CD4-positive, alpha-beta T cell (primary cell): ENCODE results near the gene MSX1. TPM values are rescaled to one million over a fixed set of nuclear protein-coding genes. Genes with fewer than 3 reads are reported as not detected.

Source experiments
- ATAC-seq: fragments of 200-7000 bp; cut with Tn5 transposase; one replicate; pipeline ENCODE4 v1.10.0; 2022; ENCODE audit warnings: mild to moderate bottlenecking; ENCODE audit not compliant: poor library complexity
- CTCF ChIA-PET: fragments of 350-600 bp; sonication (Branson Sonifier 250); formaldehyde crosslinking; loops from one replicate; lab custom pipeline; 2021; ENCODE audit warnings: antibody characterized with exemption, inconsistent platforms; lab: Charles Lee
- POLR2A ChIA-PET: fragments of 350-600 bp; sonication (Branson Sonifier 250); formaldehyde crosslinking; loops from one replicate; lab custom pipeline; 2021; ENCODE audit warnings: antibody characterized with exemption, inconsistent platforms; lab: Charles Lee
- DNase-seq, 14 experiments: peaks; one replicate each; pipeline ENCODE4 v3.0.0-alpha.2; 2013 to 2020; ENCODE audit warnings: mixed read lengths in 2 of 14
- H3K27ac ChIP-seq, 2 donors: one replicate each; pipeline versions ENCODE4 v1.5.1 to v1.7.0; 2013; ENCODE audit warnings: low read length in 2 of 2, low read depth in 1 of 2, mild to moderate bottlenecking in 1 of 2
- H3K27me3 ChIP-seq, 2 experiments: 1 replicate in 1 of 2; 2 replicates in 1 of 2; pipeline versions ENCODE4 v1.6.1 to v1.7.0; 2013; ENCODE audit warnings: low read length in 2 of 2, control low read depth in 1 of 2, mild to moderate bottlenecking in 1 of 2, moderate library complexity in 1 of 2; ENCODE audit not compliant: insufficient read depth in 2 of 2, control insufficient read depth in 1 of 2
- H3K36me3 ChIP-seq: one replicate; pipeline ENCODE4 v1.6.1; 2013; ENCODE audit warnings: low read length, control low read depth; ENCODE audit not compliant: insufficient read depth
- H3K4me1 ChIP-seq: one replicate; pipeline ENCODE4 v1.6.1; 2013; ENCODE audit warnings: low read length, control low read depth; ENCODE audit not compliant: insufficient read depth
- H3K4me3 ChIP-seq: one replicate; pipeline ENCODE4 v1.5.1; 2013; ENCODE audit warnings: mild to moderate bottlenecking, low read length, moderate library complexity
- H3K9me3 ChIP-seq, 2 experiments: 1 replicate in 1 of 2; 2 replicates in 1 of 2; pipeline versions ENCODE4 v1.6.1 to v1.7.0; 2013; ENCODE audit warnings: low read length in 2 of 2, mild to moderate bottlenecking in 2 of 2, control low read depth in 1 of 2, moderate library complexity in 1 of 2; ENCODE audit not compliant: control insufficient read depth in 1 of 2, insufficient read depth in 1 of 2
- H3K27ac Mint-ChIP-seq: one replicate; pipeline ENCODE4 v1.8.0; 2020; ENCODE audit warnings: mixed read lengths
- H3K27me3 Mint-ChIP-seq: one replicate; pipeline ENCODE4 v1.8.0; 2021; ENCODE audit warnings: mixed read lengths
- H3K36me3 Mint-ChIP-seq: one replicate; pipeline ENCODE4 v1.8.0; 2021; ENCODE audit warnings: low read depth, mixed read lengths
- H3K4me1 Mint-ChIP-seq: one replicate; pipeline ENCODE4 v1.8.0; 2021; ENCODE audit warnings: low read depth, mixed read lengths
- H3K4me3 Mint-ChIP-seq: one replicate; pipeline ENCODE4 v1.8.0; 2020; ENCODE audit warnings: mild to moderate bottlenecking, mixed read lengths
- H3K9me3 Mint-ChIP-seq: one replicate; pipeline ENCODE4 v1.8.0; 2020; ENCODE audit warnings: mixed read lengths
- CTCF ChIP-seq: fragments of 200-600 bp; IDR thresholded peaks from one replicate; pipeline ENCODE4 v1.8.0; 2022; ENCODE audit warnings: antibody characterized with exemption, mild to moderate bottlenecking
- intact Hi-C, 2 experiments: fragments of 100-400 bp; cut with DNase I in 1 of 2; cut with micrococcal nuclease in 1 of 2; formaldehyde crosslinking; loops; one replicate each; pipeline versions ENCODE4 v1.15.1 to v1.9.0; 2023 to 2025; cut with DNase I, micrococcal nuclease
- total RNA-seq, 174 experiments: library from RNA in 2 of 174; stranded (reverse) in 2 of 174; gene quantifications; one replicate each; pipeline ENCODE4 v1.2.3 and lab custom pipeline; 2021 to 2026

Gene MSX1
- total RNA-seq, 2 experiments from 2014 or later, result not detected

- intact Hi-C loops, result no loop called here
- Mint-ChIP-seq H3K36me3 (no peaks in the 10 kb centered on the region), H3K27ac (no peak overlapping the region), H3K4me1 (peaks cover 37% of the 10 kb centered on the region), H3K4me3 (peak overlapping the region; percentile 84), H3K9me3 (no peaks in the 10 kb centered on the region), H3K27me3 (peaks cover 87% of the 10 kb centered on the region)
- H3K27ac ChIP-seq, result no peak overlapping the region
- ChIA-PET CTCF (no interaction called here), POLR2A (interaction anchor here (1.1 kb wide), 1 partner anchor 9 kb away, joined by 5 read pairs; no protein-coding TSS in a partner anchor)
- H3K27me3 ChIP-seq, result peaks cover 71 to 89% of the 10 kb centered on the region in 2 experiments
- DNase-seq (peak in 2 of 14 experiments; percentile 41 to 55), ATAC-seq (peak; percentile 41)
- peaks cover 0 to 47% of the 10 kb centered on the region in 2 experiments for H3K9me3 ChIP-seq
- no peak for TF ChIP-seq CTCF
- no peaks in the 10 kb centered on the region for H3K36me3 ChIP-seq
- H3K4me3 ChIP-seq, result peak overlapping the region; percentile 45
- peaks cover 44% of the 10 kb centered on the region for H3K4me1 ChIP-seq
Measured at GRCh38 chr4:4852591-4853362, 6.7 kb upstream of the MSX1 start.

- Histone ChIP-seq H3K27me3 (peaks cover 75 to 94% of the 10 kb centered on the region in 2 experiments), H3K9me3 (peaks cover 0 to 53% of the 10 kb centered on the region in 2 experiments), H3K4me1 (peaks cover 44% of the 10 kb centered on the region), H3K27ac (no peak overlapping the region), H3K4me3 (peak overlapping the region; percentile 45), H3K36me3 (no peaks in the 10 kb centered on the region)
- CTCF ChIA-PET, result no interaction called here
- peaks cover 37% of the 10 kb centered on the region for H3K4me1 Mint-ChIP-seq
- TF ChIP-seq CTCF, result no peak
- H3K27ac Mint-ChIP-seq, result no peak overlapping the region
- peak overlapping the region; percentile 84 for H3K4me3 Mint-ChIP-seq
- POLR2A ChIA-PET, result interaction anchor here (1.1 kb wide), 1 partner anchor 8 kb away, joined by 5 read pairs; no protein-coding TSS in a partner anchor
- intact Hi-C loops, result no loop called here
- no peaks in the 10 kb centered on the region for H3K36me3 Mint-ChIP-seq
- no peak for DNase-seq
- H3K27me3 Mint-ChIP-seq, result peaks cover 88% of the 10 kb centered on the region
- H3K9me3 Mint-ChIP-seq, result no peaks in the 10 kb centered on the region
- ATAC-seq, result no peak
Measured at GRCh38 chr4:4853371-4853823, 6.1 kb upstream of the MSX1 start.

- Histone ChIP-seq H3K27ac (no peak overlapping the region), H3K4me3 (no peak overlapping the region), H3K27me3 (peaks cover 77 to 92% of the 10 kb centered on the region in 2 experiments), H3K36me3 (no peaks in the 10 kb centered on the region), H3K9me3 (peaks cover 0 to 55% of the 10 kb centered on the region in 2 experiments), H3K4me1 (peaks cover 48% of the 10 kb centered on the region)
- no peak overlapping the region for H3K27ac Mint-ChIP-seq
- no peaks in the 10 kb centered on the region for H3K9me3 Mint-ChIP-seq
- DNase-seq (no peak), ATAC-seq (no peak)
- peaks cover 43% of the 10 kb centered on the region for H3K4me1 Mint-ChIP-seq
- peak overlapping the region; percentile 84 for H3K4me3 Mint-ChIP-seq
- peaks cover 88% of the 10 kb centered on the region for H3K27me3 Mint-ChIP-seq
- TF ChIP-seq CTCF, result no peak
- ChIA-PET POLR2A (no interaction called here), CTCF (no interaction called here)
- no peaks in the 10 kb centered on the region for H3K36me3 Mint-ChIP-seq
- intact Hi-C loops, result no loop called here
Measured at GRCh38 chr4:4853921-4854648, 5.4 kb upstream of the MSX1 start.
